ENCODE measurements around the gene PLCL1.

GRCh38 chr2:197814526-197814925 is 10.1 kb downstream of the PLCL1 start:
- TF ChIP-seq CTCF (IDR thresholded peaks at IDR 0.05) (no peak), POLR2A (IDR thresholded peaks at IDR 0.05) (no peak)
